NOMO-1 treated with DMSO at 0.1 percent for 48 hours (cell line): Measurements from ENCODE around the gene TPD52L2.
"Not testable (repeated sequence)": the region's sequence is repeated elsewhere in the genome, so short reads cannot be mapped to it uniquely, and the experiment has no call there.

Source experiments
- DNase-seq: peaks from one replicate; lab custom pipeline; 2025; ENCODE audit not compliant: unreplicated experiment; lab: John Stamatoyannopoulos, UW

Gene TPD52L2

DNA sequence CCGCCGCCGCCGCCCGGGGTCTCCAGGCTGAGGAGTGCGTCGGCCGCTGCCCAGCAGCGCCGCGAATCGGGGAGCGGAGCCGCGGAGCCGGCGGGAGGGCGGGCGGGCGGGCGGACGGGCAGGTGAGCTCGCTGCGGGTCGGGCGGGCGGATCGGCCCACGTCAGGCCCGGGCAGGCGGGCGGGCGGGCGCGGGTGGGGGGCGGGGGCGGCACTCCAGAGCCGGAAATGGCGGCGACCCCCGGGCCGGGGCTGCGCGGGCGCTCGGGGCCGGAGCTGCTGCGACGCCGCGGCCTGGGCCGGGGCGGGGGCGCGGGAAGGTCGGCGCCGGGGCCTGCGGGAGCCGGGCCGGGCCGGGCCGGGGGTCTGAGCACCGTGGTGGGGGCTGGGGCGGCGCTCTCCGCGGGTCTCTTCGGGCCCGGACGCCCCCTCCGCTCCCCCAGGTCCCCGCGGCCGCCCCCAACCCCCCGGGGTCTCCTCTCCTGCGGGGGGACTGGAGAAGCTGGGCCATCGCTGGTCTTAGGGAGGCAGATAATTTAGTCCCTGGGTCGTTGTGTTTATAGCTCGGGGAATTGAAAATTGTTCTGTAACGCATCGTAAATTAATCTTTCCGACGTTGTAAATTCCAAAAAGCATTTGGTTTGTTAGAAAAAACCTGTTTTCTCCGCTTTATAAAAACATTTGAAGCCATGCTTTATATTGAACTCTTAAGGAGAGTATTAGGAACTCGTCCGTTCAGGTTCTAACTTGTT is 30.3 kb downstream of the TPD52L2 start:
- no peak for DNase-seq

DNA sequence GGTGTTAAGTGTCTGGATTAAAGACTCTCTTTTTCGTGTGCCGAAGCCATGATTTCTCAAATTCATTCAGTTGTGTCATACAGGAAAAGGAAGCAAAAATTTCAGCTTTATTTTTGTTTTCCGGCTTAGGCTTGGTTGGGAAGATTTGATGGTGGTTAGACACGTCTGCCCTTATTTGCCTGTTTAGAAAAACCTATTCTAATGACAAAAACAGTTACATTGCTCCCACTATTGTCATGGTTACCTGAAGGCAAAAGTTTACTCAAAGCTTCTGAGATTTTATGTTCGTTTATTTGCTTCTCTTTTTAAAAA is 30.8 kb downstream of the TPD52L2 start:
- no peak for DNase-seq

DNA sequence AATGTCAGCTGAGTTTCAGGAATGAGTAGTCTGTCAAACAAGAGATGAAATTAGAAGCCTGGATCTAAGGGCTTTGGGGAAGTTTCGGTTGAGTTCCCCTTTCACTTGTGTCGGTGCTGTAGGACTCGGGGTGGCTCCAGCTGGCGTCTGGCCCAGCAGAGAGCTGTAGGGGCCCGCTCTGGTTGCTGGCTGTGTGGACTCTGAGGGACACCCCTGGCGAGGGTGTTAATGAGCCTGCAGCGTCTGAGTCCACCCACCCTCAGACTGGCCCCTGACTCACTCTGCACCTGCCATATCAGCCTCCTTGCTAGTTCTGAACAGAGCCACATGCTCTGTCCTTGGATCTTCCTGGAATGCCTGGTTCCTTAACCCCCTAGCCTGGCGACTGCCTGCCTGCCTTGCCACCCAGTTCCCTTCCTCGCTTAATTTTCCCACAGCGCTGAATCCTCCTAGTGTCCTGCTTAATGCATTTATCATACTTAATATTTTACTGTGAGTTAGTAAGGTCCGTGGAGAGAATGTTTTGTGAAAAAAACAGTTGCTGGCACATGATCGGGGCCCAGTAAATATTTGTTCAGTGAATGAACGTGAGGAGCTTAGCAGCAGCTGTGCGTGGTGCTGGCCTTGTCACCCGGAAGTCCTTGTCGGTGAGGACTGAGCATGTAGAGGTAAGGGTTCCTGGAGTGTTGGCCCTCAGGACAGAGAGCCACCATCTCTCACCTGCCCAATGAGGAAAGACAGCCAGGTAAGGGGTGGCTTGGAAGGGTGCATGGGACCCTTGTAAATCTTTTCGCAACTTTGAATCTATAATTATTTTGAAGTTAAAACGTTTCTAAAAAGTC is 31.4 kb downstream of the TPD52L2 start:
- peak; percentile 86 for DNase-seq

DNA sequence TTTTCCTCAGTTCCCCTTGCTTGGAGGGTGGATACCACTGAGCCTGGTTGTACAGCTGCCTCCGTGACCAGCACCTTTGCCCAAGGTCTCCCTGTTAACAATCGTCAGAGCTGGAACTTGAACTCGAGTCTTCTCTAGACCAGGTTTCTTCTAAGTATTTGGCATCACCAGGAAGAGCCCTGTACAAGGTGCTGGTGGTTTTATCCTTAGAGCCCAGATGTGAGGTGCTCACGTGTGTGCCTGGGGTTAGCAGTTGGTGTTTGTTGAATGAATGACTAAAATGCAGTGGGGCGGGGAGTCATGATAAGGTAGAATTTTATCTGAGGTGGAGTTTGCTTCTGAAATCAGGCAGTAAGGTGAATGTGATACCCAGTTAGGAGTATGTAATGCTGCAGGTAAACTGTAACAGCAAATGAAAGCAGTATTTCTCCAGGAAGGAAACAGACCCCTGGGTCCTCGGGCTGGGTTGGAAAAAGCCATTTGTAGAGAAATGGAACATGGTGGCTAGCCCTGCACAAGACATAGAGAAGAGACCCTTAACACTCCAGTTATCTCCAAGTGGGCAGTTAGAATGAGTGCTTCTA is 33.0 kb downstream of the TPD52L2 start:
- no peak for DNase-seq

DNA sequence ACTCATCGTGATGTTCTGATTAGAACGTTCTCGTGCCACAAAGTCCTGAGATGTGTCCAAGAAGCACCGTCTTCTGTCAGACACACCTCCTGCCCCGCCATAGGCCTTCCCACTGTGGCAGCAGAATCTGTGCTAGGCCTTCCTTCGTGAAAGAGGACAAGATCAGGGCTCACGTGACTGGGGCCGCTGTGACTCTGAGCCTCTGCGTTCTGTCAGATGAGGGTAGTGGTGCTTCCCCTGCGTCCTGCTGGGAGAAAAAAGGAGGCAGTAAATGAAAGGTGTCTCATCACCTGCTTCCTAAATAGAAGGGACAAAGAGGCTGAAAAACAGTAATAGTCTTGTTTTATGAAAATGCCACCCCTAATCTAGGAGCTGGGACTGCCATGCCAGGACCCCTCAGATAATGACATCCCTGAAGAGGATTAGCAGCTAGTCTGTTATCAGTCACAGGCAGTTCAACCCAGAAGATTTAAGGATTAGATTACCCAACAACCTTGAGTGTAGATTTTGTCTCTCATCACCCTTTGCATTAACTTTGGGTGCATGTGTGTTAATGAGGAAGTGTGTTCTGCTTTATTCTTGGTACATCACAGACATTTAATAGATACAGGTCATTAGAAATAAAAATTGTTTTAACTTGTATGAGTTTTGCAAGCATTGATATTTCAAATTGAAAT is 34.0 kb downstream of the TPD52L2 start:
- DNase-seq = peak; percentile 71

DNA sequence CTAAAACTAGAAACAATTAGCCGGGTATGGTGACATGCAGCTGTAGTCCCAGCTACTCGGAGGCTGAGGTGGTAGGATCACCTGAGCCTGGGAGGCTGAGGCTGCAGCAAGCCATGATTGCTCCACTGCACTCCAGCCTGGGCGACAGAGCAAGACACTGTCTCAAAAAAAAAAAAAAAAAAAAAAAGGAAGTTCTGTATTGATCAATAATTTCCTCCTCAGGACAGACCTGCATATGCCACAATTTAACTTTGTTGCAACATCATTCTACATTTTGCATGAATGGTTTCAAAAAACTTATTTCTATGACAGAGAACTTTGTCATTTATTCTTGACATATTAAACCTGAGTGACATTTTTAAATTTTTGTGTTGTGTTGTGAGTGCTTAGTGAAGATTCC is 35.3 kb downstream of the TPD52L2 start:
- peak; percentile 75 for DNase-seq

DNA sequence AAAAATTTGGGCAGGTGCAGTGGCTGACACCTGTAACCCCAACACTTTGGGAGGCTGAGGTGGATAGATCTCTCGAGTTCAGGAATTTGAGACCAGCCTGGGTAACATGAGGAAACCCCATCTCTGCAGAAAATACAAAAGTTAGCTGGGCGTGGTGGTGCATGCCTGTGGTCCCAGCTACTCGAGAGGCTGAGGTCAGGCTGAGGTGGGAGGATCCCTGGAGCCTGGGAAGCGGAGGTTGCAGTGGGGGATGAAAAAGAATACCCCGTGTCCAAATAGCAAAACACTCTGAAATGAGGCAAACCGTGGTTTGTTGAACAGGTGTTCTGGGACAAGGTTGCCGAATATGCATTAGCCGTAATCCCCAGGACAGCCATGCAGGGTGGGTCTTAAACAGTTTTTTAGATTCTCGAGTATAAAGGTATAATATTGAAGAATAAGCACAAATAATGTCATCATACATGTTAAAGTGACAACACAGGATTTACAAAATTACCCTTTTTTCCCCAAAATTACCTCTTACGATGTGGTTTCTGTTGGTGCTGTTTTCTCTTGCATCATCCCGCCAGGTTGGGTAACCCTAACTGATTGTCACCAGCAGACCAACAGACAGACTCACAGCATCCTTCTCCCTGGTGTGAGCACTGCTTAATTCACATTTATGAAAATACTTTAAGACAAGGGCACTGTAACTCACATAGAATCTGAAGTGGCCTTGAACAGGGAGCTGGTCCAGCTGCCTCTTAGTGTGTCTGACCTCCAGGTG is 38.9 kb downstream of the TPD52L2 start:
- peak; percentile 87 for DNase-seq

DNA sequence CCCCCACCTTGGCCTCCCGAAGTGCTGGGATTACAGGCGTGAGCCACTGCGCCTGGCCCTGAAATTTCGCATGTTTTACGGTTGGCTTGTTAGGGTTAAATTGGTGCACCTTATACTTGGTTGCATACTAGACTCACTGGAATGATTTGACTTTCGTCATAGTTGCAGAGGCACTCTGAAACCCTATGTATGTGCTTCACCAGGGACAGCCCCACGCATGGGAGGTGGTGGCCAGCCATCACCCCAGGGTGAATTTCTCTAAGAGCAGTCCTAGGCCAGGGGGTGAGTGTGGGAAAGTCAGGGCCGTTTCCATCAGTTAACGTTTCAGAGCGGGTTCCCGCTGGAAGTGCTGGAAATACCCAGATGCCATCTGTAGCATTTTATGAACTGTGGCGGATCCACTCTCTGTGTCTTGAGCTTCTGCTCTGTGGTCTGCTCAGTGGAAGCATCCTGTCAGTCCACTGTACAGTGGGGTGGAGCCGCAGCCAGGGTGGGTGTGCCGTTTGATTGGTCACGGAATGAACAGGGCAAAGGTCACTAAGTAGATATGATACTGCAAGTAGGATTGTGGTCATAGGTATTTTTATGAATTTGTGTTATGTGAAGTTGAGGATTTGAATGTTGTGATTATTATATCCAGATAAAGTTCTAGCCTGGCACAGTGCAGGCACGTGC is 43.1 kb downstream of the TPD52L2 start:
- DNase-seq = peak; percentile 42

DNA sequence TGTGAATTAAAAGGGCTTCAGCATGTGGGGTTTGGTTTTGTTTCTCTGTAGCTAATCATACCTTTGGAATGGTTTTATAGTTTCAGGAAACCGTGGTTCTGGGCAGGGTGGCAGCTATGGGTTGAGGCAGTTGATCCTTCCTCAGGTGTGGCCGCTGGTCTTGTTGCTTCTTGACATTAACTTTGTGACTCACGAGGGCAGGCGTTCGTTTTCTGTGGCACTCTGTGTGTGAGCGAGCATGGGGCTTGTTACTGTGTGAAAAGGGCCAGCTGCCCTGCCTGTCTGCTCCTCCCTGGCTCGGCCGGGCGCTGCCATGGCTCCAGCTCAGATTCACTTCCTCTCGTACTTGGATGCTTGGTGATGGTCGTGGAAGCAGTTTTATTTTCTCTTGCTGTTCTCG is 46.1 kb downstream of the TPD52L2 start:
- peak; percentile 72 for DNase-seq

DNA sequence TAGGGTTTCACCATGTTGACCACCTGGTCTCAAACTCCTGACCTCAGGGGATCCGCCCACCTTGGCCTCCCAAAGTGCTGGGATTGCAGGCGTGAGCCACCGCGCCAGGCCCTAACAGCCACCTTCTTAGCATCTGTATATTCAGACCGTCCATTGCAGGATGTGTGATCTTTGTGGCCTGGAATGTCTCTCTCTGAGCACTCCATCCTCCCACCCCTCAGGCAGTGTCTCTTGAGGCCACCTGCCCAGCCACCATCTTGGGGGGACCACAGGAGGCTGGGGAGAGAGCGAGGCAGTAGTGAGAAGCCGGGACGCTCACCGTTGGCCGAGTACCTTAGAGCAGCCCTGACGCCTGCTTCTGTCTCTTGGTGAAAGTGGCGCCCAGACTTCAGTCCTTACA is 48.7 kb downstream of the TPD52L2 start:
- no peak for DNase-seq

DNA sequence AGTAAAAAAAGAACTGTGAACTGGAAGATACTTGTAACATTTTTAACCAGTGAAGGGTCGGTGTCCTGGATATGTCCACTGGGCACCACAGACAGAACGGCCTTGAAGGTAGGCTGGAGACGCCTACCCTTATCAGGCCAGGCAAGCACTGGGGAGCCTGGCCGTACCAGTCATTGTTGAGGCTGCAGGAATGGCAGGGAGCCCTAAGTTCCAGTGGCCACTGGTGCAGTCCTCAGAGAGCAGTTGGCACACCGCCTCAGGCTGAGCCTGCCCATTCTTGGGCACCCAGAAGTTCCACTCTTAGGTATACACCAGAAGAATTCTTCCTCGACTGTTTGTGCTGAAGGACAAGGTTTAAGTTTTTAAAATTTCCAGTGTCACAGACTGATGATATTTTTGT is 50.4 kb downstream of the TPD52L2 start:
- no peak for DNase-seq

DNA sequence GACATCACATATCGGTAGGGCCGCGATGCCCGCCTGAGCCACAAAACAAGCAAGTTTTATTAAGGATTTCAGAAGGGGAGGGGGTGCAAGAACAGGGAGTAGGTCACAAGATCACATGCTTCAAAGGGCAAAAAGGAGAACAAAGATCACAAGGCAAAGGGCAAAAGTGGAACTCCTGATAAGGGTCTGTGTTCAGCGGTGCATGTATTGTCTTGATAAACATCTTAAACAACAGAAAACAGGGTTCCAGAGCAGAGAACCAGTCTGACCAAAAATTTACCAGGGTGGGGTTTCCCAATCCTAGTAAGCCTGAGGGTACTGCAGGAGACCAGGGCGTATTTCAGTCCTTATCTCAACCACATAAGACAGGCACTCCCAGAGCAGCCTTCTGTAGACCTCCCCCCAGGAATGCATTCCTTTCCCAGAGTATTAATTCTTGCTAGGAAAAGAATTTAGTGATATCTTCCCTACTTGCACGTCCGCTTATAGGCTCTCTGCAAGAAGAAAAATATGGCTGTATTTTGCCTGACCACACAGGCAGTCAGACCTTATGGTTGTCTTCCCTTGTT is 51.4 kb downstream of the TPD52L2 start:
- DNase-seq = not testable (repeated sequence)

DNA sequence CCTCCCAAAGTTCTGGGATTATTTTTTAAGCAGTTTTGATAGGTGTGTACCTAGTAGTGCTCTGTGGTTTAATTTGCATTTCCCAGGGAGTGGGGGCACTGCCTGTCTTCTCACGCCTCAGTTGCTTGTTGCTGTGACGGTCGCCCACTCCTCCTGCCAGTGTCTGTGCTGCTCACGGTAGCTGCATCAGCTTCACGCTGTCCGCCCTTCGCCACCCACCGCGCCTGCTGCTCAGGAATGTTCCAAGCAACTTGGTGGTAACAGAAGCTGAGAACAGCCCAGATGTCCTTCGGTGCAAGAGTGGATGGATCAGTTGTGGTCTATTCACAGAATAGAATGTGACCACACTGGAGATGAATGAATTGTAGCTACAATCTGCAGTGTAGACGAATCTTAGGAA is 52.7 kb downstream of the TPD52L2 start:
- no peak for DNase-seq

DNA sequence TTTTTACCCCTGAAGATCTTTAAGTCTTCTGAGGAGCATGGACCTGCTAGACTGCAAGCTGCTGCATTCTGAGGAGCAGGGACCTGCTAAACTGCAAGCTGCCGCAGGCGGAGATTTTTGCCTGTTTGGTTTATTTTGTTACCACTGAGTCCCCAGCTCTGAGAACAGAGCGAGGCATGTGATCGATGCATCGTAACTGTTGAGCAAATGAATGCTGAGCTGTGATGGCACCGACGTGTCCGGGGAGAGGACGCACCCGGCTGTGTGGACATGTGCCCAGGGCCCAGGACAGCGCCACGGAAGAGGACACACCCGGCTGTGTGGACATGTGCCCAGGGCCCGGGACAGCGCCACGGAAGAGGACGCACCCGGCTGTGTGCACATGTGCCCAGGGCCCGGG is 54.1 kb downstream of the TPD52L2 start:
- DNase-seq = no peak

DNA sequence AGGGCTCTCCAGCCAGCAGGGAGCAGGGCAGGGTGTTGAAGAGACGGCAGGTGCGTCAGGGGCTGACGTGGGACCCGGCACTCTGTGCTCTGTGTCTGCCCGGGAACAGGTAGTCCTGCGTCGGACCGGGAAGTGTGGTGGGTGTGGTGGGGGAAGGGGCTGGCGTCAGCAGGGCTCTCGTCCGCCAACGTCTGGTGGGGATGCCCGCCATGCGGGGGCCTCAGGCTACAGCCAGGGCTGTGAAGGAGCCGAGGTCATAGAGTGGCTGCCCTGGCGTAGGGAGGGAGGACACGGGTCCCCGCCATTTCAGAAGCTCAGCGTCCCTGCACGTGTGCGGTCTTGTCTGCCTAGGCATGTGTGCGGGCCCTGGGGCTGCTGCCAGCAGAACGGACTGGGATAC is 55.2 kb downstream of the TPD52L2 start:
- DNase-seq = no peak

DNA sequence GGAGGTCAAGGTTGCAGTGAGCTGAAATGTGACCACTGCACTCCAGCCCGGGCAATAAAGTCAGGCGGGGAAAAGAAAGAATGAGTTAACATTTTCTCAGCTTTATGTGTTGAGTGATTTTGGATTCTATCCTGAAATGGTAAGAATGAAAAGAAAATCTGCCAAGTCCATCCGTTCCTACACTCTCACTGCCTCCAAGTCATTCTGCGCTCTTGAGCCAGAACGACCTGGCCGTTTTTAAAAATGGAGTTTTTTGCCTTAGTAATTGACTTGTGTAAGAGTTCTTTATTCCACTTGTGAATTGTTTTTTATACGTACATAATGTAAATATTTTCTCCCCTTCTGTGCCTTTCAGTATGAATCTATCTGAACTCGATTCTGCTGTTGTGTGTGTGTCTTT is 58.6 kb downstream of the TPD52L2 start:
- no peak for DNase-seq

DNA sequence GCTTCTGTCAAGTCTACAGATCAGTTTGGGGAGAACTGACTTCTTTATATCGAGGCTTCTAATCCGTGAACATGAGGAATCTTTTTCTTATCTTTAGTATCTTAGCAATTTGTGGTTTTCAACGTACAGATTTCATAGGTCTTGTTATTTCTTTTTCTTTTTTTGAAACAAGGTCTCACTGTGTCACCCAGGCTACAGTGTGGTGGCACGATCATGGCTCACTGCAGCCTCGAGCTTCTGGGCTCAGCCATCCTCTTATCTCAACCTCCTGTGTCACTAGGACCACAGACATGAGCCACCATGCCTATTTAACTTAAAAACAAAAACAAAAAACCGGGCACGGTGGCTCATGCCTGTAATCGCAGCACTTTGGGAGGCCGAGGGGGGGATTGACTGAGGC is 59.2 kb downstream of the TPD52L2 start:
- DNase-seq = no peak

DNA sequence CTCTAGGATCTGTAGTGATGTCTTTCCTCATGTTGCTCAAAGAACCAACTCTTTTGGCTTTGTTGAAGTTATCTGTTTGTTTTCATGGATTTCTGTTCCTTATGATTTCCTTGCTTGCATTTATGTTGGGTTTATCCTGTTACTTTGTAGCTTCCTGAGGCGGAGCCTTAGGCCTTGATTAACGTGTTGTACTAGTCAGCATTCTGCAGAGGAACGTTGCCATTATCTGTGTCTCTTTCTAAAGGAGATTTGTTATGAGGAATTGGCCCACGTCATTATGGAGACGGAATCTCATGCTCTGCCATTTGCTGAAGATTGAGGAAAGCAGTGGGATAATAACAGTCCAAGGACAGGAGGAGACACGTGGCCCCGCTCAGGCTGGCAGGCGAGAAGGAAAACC is 61.2 kb downstream of the TPD52L2 start:
- DNase-seq = no peak

DNA sequence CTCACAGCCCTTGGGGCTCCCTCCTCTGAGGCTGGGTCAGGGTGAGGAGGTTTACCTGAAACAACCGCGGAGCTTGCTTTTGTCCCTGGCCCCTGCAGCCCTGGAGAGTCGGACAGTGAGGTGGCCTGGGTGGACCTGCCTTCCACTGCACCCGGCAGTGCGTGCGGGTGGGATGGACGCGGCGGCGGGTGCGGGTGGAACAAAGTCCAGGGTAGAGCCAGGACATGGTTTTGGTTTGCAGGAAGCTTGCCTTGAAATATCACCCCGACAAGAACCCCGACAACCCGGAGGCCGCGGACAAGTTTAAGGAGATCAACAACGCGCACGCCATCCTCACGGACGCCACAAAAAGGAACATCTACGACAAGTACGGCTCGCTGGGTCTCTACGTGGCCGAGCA is 64.0 kb downstream of the TPD52L2 start:
- DNase-seq = no peak

DNA sequence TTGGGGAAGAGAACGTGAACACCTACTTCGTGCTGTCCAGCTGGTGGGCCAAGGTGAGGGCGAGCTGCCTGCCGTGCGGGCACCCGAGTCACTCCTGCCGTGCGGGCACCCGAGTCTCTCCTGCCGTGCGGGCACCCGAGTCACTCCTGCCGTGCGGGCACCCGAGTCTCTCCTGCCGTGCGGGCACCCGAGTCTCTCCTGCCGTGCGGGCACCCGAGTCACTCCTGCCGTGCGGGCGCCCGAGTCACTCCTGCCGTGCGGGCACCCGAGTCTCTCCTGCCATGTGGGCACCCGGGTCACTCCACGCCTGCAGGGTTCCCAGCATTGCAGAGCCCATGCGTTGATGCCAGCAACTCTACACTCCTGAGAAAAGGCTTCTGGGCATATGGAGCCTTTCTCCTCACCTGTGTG is 64.4 kb downstream of the TPD52L2 start:
- DNase-seq = not testable (repeated sequence)
